ENCODE data around the gene NYAP2. TPM values are rescaled to one million over a fixed set of nuclear protein-coding genes. Genes with fewer than 3 reads are reported as not detected.

The NYAP2 gene
- total RNA-seq, result not detected in 2 replicates

DNA sequence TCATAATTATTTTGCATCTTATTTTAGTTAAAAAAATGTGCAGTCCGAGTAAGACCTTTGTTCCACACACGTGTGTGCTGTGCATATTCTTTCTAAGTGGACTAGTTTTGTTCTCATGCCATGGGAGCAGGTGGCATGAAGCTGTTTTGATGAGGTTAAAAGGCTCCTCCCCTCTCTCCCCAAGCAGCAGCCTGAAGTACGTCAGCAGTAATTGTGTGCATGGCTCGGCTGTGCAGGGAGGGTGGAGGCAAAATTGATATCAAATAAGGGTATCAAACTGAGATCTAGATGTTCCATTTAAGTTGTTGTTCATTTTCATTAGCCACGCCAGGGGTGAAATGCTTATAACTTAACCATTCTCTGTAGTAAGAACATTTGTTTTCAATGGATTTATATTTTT is at the start of gene NYAP2:
Gene NYAP2, plus strand, starts transcription at position 207 of the 400 bp plus-strand sequence. CDS start 9,171 bp downstream, outside the sequence.

